Mesenchymal stem cell (in vitro differentiated cells and primary cell): ENCODE measurements around the gene LAMA4.

ENCODE experiments used
- DNase-seq: peaks from one replicate; pipeline ENCODE4 v3.0.0-alpha.2; 2013
- H2AFZ ChIP-seq: one replicate; pipeline ENCODE4 v1.6.1; 2013; ENCODE audit warnings: low read depth, mild to moderate bottlenecking, control low read depth, inconsistent platforms, low read length, moderate library complexity
- H2AK5ac ChIP-seq: 2 replicates; pipeline ENCODE4 v1.6.1; 2013; ENCODE audit warnings: low read length, moderate library complexity, mild to moderate bottlenecking, inconsistent platforms; ENCODE audit not compliant: severe bottlenecking
- H2BK120ac ChIP-seq: one replicate; pipeline ENCODE4 v1.6.1; 2013; ENCODE audit warnings: low read depth, mild to moderate bottlenecking, inconsistent platforms, low read length, moderate library complexity
- H2BK12ac ChIP-seq, 2 experiments: one replicate each; pipeline ENCODE4 v1.6.1; 2013; ENCODE audit warnings: inconsistent platforms in 2 of 2, low read length in 2 of 2, mild to moderate bottlenecking in 2 of 2, moderate library complexity in 2 of 2, control low read depth in 1 of 2
- H2BK15ac ChIP-seq: one replicate; pipeline ENCODE4 v1.6.1; 2013; ENCODE audit warnings: mild to moderate bottlenecking, low read depth, inconsistent platforms; ENCODE audit not compliant: poor library complexity, severe bottlenecking
- H2BK5ac ChIP-seq: 2 replicates; pipeline ENCODE4 v1.6.1; 2013; ENCODE audit warnings: low read depth, mild to moderate bottlenecking, low read length, control low read depth, inconsistent platforms; ENCODE audit not compliant: poor library complexity, severe bottlenecking
- H3K14ac ChIP-seq, 2 experiments: one replicate each; pipeline ENCODE4 v1.6.1; 2013; ENCODE audit warnings: inconsistent platforms in 2 of 2, low read length in 2 of 2, control low read depth in 1 of 2, mild to moderate bottlenecking in 1 of 2, moderate library complexity in 1 of 2
- H3K18ac ChIP-seq, 2 experiments: one replicate each; pipeline ENCODE4 v1.6.1; 2013; ENCODE audit warnings: inconsistent platforms in 2 of 2, low read length in 2 of 2, control low read depth in 1 of 2, low read depth in 1 of 2, mild to moderate bottlenecking in 1 of 2
- H3K23ac ChIP-seq, 2 experiments: one replicate each; pipeline ENCODE4 v1.6.1; 2013; ENCODE audit warnings: inconsistent platforms in 2 of 2, low read length in 2 of 2, mild to moderate bottlenecking in 2 of 2, moderate library complexity in 2 of 2, control low read depth in 1 of 2
- H3K27ac ChIP-seq: 2 replicates; pipeline ENCODE4 v1.5.1; 2013; ENCODE audit warnings: mild to moderate bottlenecking, moderate library complexity, low read length, control low read depth, inconsistent platforms; ENCODE audit not compliant: poor library complexity, severe bottlenecking
- H3K27me3 ChIP-seq, 2 experiments: 2 replicates each; pipeline versions ENCODE4 v1.6.1 to v1.7.0; 2013; ENCODE audit warnings: low read length in 2 of 2, mild to moderate bottlenecking in 2 of 2, moderate library complexity in 2 of 2, control low read depth in 1 of 2, inconsistent platforms in 1 of 2; ENCODE audit not compliant: control insufficient read depth in 1 of 2, insufficient read depth in 1 of 2
- H3K36me3 ChIP-seq, 2 experiments: 2 replicates each; pipeline versions ENCODE4 v1.6.1 to v1.7.0; 2013; ENCODE audit warnings: low read length in 2 of 2, control low read depth in 1 of 2, inconsistent platforms in 1 of 2, low read depth in 1 of 2, mild to moderate bottlenecking in 1 of 2; ENCODE audit not compliant: insufficient read depth in 2 of 2, control insufficient read depth in 1 of 2
- H3K4ac ChIP-seq, 2 experiments: one replicate each; pipeline ENCODE4 v1.6.1; 2013; ENCODE audit warnings: inconsistent platforms in 2 of 2, low read length in 2 of 2, mild to moderate bottlenecking in 2 of 2, moderate library complexity in 2 of 2, control low read depth in 1 of 2, low read depth in 1 of 2
- H3K4me1 ChIP-seq: 2 replicates; pipeline ENCODE4 v1.6.1; 2013; ENCODE audit warnings: low read depth, low read length, control low read depth; ENCODE audit not compliant: control insufficient read depth, insufficient read depth
- H3K4me2 ChIP-seq: 2 replicates; pipeline ENCODE4 v1.6.1; 2013; ENCODE audit warnings: low read length, mild to moderate bottlenecking, inconsistent platforms; ENCODE audit not compliant: poor library complexity, severe bottlenecking
- H3K4me3 ChIP-seq, 2 experiments: 2 replicates each; pipeline versions ENCODE4 v1.5.1 to v1.7.0; 2013; ENCODE audit warnings: low read length in 2 of 2, mild to moderate bottlenecking in 2 of 2, control low read depth in 1 of 2, low read depth in 1 of 2; ENCODE audit not compliant: insufficient read depth in 1 of 2
- H3K79me1 ChIP-seq: replicated peaks from 2 replicates; pipeline ENCODE4 v1.6.1; 2013; ENCODE audit warnings: mild to moderate bottlenecking, control low read depth, low read length, inconsistent platforms; ENCODE audit not compliant: poor library complexity, severe bottlenecking
- H3K9ac ChIP-seq: 2 replicates; pipeline ENCODE4 v1.7.0; 2013; ENCODE audit warnings: mild to moderate bottlenecking, low read length, moderate library complexity
- H3K9me3 ChIP-seq: 2 replicates; pipeline ENCODE4 v1.7.0; 2013; ENCODE audit warnings: mild to moderate bottlenecking, low read length; ENCODE audit not compliant: control insufficient read depth
- H4K8ac ChIP-seq: one replicate; pipeline ENCODE4 v1.6.1; 2013; ENCODE audit warnings: inconsistent platforms, mild to moderate bottlenecking, low read length, moderate library complexity
- H4K91ac ChIP-seq: one replicate; pipeline ENCODE4 v1.6.1; 2013; ENCODE audit warnings: mild to moderate bottlenecking, low read length, inconsistent platforms
- WGBS: methylation state at CpG from one replicate; pipeline ENCODE4 v1.1.7; 2013; ENCODE audit warnings: mixed read lengths; 5-methylcytosine and 5-hydroxymethylcytosine counted together

The LAMA4 gene

DNA sequence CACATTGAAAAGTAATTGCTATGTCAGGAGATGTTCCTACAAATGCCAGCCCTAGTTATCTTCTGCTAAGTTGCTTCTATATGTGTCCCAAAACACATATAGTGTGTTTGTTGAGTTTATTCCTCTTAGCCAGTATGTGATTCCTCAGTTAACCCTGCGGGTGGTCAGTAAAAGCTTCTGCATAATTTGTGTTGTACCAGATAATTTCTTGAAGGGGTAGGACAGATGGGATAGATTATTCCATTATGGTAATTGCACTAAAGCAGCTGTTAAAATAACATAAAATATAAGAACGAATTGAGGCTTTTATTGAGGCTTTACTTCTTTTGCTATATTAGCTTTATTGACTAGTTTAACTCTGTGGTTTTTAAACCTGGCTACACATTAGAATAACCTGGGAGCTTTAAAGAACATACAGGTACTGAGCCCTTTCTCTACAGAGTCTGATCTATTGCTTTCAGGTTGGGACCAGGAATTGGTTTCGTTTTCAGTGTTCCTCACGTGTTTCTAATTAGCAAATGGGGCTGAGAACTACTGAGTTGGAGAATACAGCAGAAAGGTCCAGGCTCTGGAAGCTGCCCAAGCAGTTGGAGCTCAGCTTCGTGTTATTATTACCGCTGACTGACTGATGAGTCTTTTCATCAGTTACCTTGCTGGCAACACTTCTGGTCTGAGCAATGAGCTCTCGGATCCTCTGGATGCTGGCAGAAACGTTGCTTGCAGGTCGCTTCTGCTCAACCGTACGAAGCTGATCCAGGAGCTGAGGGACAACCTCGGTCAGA, 110.0 kb downstream of the LAMA4 start:
- Histone ChIP-seq H2BK5ac (no peak overlapping the region), H3K9ac (peak overlapping the region; percentile 13), H2AK5ac (no peak overlapping the region), H3K23ac (no peak overlapping the region), H4K8ac (no peak overlapping the region), H2BK120ac (no peak overlapping the region), H4K91ac (no peak overlapping the region), H3K36me3 (peaks cover 0 to 96% of the 10 kb centered on the region in 2 experiments), H3K4me1 (no peaks in the 10 kb centered on the region), H2AFZ (no peak overlapping the region), H3K4me3 (no peak overlapping the region), H3K18ac (no peak overlapping the region), H3K27ac (no peak overlapping the region), H3K4me2 (no peak overlapping the region), H3K14ac (no peak overlapping the region), H3K79me1 (no peaks in the 10 kb centered on the region), H2BK15ac (no peak overlapping the region), H3K4ac (no peak overlapping the region), H3K27me3 (no peaks in the 10 kb centered on the region), H3K9me3 (no peaks in the 10 kb centered on the region), H2BK12ac (no peak overlapping the region)
- DNase-seq, result no peak
- 95% methylated on average over 10 of the region's 12 CpGs for WGBS

DNA sequence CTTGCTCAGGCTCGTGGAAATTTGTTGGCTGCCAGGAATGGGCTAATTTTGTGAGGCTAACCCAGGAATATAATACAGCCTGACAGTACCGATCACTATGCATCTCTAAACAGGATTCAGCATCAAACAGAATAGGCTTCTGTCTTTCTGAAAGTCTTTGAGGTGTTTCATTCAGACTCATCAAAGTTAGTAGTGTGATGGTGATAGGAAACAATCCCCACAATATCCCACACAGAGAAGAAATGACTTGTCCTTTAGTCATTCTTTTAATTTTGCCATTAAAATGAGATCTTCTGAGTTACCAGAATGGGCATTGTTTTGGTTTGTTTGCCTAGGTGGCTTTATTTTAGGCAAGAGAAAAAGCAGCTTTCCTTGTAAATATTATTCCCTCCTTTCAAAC, 112.7 kb downstream of the LAMA4 start:
- H3K4me1 ChIP-seq, result no peaks in the 10 kb centered on the region
- no peak overlapping the region for H3K27ac ChIP-seq
- no peak overlapping the region for H3K4me2 ChIP-seq
- WGBS, result 80% methylated on average over 1 of the region's 2 CpGs
- H2BK15ac ChIP-seq, result no peak overlapping the region
- H3K4ac ChIP-seq, result no peak overlapping the region
- no peak for DNase-seq
- H4K8ac ChIP-seq, result no peak overlapping the region
- no peak overlapping the region for H3K23ac ChIP-seq
- no peaks in the 10 kb centered on the region for H3K27me3 ChIP-seq
- H2AK5ac ChIP-seq, result no peak overlapping the region
- H2BK120ac ChIP-seq, result no peak overlapping the region
- no peak overlapping the region for H2BK12ac ChIP-seq
- no peak overlapping the region for H3K4me3 ChIP-seq
- H3K18ac ChIP-seq, result no peak overlapping the region
- H2AFZ ChIP-seq, result no peak overlapping the region
- H3K14ac ChIP-seq, result no peak overlapping the region
- H4K91ac ChIP-seq, result no peak overlapping the region
- no peak overlapping the region for H3K9ac ChIP-seq
- peaks cover 0 to 100% of the 10 kb centered on the region in 2 experiments for H3K36me3 ChIP-seq
- no peak overlapping the region for H2BK5ac ChIP-seq
- H3K9me3 ChIP-seq, result no peaks in the 10 kb centered on the region
- no peaks in the 10 kb centered on the region for H3K79me1 ChIP-seq

DNA sequence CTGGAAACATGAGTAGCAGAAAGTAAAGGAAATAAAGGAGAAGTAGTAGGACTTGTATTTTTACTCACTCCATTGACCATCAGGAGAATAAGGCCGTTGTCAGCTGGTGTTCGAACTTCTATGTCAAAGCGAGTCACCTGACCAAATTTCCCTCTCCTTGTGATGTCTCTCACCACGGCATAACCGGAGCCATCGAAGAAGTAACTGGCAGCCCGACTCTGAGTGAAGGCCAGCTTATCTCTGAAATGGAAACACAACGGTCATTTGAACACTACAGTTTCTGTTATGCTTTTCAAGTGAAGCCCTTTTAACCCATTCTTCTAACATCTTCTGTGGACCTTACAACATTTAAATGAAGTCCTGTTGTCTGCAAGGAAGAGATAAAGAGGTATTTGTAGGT, 115.3 kb downstream of the LAMA4 start:
- Histone ChIP-seq H3K79me1 (no peaks in the 10 kb centered on the region), H2BK12ac (no peak overlapping the region), H3K4me1 (no peaks in the 10 kb centered on the region), H2AK5ac (no peak overlapping the region), H3K4ac (no peak overlapping the region), H3K27ac (no peak overlapping the region), H2AFZ (no peak overlapping the region), H3K18ac (no peak overlapping the region), H3K36me3 (peaks cover 0 to 100% of the 10 kb centered on the region in 2 experiments), H4K91ac (no peak overlapping the region), H2BK15ac (no peak overlapping the region), H3K27me3 (no peaks in the 10 kb centered on the region), H3K23ac (no peak overlapping the region), H3K4me3 (no peak overlapping the region), H2BK120ac (no peak overlapping the region), H3K4me2 (no peak overlapping the region), H3K9ac (no peak overlapping the region), H3K9me3 (no peaks in the 10 kb centered on the region), H4K8ac (no peak overlapping the region), H3K14ac (no peak overlapping the region), H2BK5ac (no peak overlapping the region)
- DNase-seq, result no peak
- 85% methylated on average over 7 of the region's 8 CpGs for WGBS

DNA sequence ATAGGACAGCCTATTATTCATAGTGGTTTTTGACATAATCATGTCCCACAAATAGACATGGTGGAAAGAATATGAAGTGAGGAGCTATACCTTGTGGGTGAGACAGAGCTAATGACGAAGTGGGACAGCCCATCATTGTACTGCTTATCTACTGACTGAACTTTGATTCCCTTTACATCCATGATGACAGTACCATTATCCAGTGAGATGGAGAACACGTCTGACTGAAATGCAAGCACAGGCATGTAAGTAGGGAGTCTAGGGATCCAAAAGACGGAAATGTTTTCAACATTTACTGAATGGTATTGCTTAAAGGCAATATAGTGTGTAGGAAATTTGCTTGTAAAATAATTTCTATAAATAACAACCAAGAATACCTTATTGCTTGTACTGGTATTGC, 123.5 kb downstream of the LAMA4 start:
- Histone ChIP-seq H2AFZ (no peak overlapping the region), H3K4me2 (no peak overlapping the region), H2BK5ac (no peak overlapping the region), H3K36me3 (peaks cover 0 to 100% of the 10 kb centered on the region in 2 experiments), H3K27me3 (no peaks in the 10 kb centered on the region), H4K91ac (no peak overlapping the region), H3K4me3 (no peak overlapping the region), H2BK12ac (no peak overlapping the region), H3K9ac (no peak overlapping the region), H3K4ac (no peak overlapping the region), H3K9me3 (no peaks in the 10 kb centered on the region), H3K18ac (no peak overlapping the region), H2AK5ac (no peak overlapping the region), H3K14ac (no peak overlapping the region), H4K8ac (no peak overlapping the region), H3K4me1 (no peaks in the 10 kb centered on the region), H3K27ac (no peak overlapping the region), H3K23ac (no peak overlapping the region), H3K79me1 (no peaks in the 10 kb centered on the region), H2BK15ac (no peak overlapping the region), H2BK120ac (no peak overlapping the region)
- no peak for DNase-seq
- 80% methylated on average over 1 of the region's 3 CpGs for WGBS
